Measurements from ENCODE around the gene FKBP1B.

- TF ChIP-seq, protein P1, sequence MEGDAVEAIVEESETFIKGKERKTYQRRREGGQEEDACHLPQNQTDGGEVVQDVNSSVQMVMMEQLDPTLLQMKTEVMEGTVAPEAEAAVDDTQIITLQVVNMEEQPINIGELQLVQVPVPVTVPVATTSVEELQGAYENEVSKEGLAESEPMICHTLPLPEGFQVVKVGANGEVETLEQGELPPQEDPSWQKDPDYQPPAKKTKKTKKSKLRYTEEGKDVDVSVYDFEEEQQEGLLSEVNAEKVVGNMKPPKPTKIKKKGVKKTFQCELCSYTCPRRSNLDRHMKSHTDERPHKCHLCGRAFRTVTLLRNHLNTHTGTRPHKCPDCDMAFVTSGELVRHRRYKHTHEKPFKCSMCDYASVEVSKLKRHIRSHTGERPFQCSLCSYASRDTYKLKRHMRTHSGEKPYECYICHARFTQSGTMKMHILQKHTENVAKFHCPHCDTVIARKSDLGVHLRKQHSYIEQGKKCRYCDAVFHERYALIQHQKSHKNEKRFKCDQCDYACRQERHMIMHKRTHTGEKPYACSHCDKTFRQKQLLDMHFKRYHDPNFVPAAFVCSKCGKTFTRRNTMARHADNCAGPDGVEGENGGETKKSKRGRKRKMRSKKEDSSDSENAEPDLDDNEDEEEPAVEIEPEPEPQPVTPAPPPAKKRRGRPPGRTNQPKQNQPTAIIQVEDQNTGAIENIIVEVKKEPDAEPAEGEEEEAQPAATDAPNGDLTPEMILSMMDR (IDR thresholded peaks at IDR 0.05) = no peak
- TF ChIP-seq POLR2AphosphoS5 (IDR thresholded peaks at IDR 0.05) (no peak), POLR2A (IDR thresholded peaks at IDR 0.05) (no peak)
These were observed 24.3 kb downstream of the FKBP1B start for GRCh38 chr2:24073816-24074215.

All from upper lobe of left lung (tissue), 4 donors.